OCI-LY3 (cell line): ENCODE results near the gene REXO2.

Experiments used
- H2AFZ ChIP-seq: fragments of 200-600, 300-600 bp; shearing (Covaris generic); 2 replicates; pipeline ENCODE4 v1.6.0; 2014; ENCODE audit warnings: antibody characterized with exemption, low read depth, low read length
- H3K27ac ChIP-seq: fragments of 200-600, 300-600 bp; sonication (generic); 2 replicates; pipeline ENCODE4 v1.5.1; 2014; ENCODE audit warnings: mild to moderate bottlenecking, low read length, moderate library complexity, mixed read lengths
- H3K27me3 ChIP-seq: fragments of 200-600, 300-600 bp; sonication (generic); 2 replicates; pipeline ENCODE4 v1.6.1; 2014; ENCODE audit warnings: low read depth, low read length, mixed read lengths
- H3K36me3 ChIP-seq: fragments of 200-600, 300-600 bp; sonication (generic); replicated peaks from 2 replicates; pipeline ENCODE3; 2014; ENCODE audit warnings: low read depth, low read length, mixed read lengths
- H3K4me1 ChIP-seq: fragments of 300-600, 200-600 bp; sonication (generic); 2 replicates; pipeline ENCODE4 v1.6.1; 2014; ENCODE audit warnings: low read length, mixed read lengths
- H3K4me2 ChIP-seq: fragments of 200-600, 300-600 bp; sonication (generic); 2 replicates; pipeline ENCODE4 v1.6.1; 2014; ENCODE audit warnings: low read length, mixed read lengths
- H3K4me3 ChIP-seq: fragments of 300-600, 200-600 bp; sonication (generic); 2 replicates; pipeline ENCODE4 v1.5.1; 2014; ENCODE audit warnings: antibody characterized with exemption, mild to moderate bottlenecking, low read length, moderate library complexity
- H3K79me2 ChIP-seq: fragments of 300-600, 200-600 bp; shearing (Covaris generic); 2 replicates; pipeline ENCODE4 v1.6.1; 2014; ENCODE audit warnings: mild to moderate bottlenecking, low read length, mixed read lengths
- H3K9ac ChIP-seq: fragments of 300-600, 200-600 bp; shearing (Covaris generic); 2 replicates; pipeline ENCODE4 v1.6.0; 2014; ENCODE audit warnings: mild to moderate bottlenecking, low read length, moderate library complexity
- H3K9me3 ChIP-seq: fragments of 200-600, 300-600 bp; shearing (Covaris generic); 2 replicates; pipeline ENCODE4 v1.6.1; 2014; ENCODE audit warnings: low read length, mixed read lengths; ENCODE audit not compliant: insufficient read depth
- H4K20me1 ChIP-seq: fragments of 200-600, 300-600 bp; sonication (generic); 2 replicates; pipeline ENCODE4 v1.6.1; 2016; ENCODE audit warnings: low read length, mixed read lengths; ENCODE audit not compliant: insufficient read depth
- CTCF ChIP-seq: fragments of 200-600, 300-600 bp; sonication (generic); IDR thresholded peaks from 2 replicates; pipeline ENCODE4 v1.5.1; 2014; ENCODE audit warnings: antibody characterized with exemption, low read length, low read depth
- EZH2phosphoT487 ChIP-seq: fragments of 200-600 bp; shearing (Covaris generic); IDR thresholded peaks from 2 replicates; pipeline ENCODE4 v1.6.1; 2018; ENCODE audit warnings: antibody characterized with exemption, mixed run types, low read depth

Gene REXO2

GRCh38 chr11:114416441-114416961 is 22.8 kb upstream of the REXO2 start:
- no peaks in the 10 kb centered on the region for H4K20me1 ChIP-seq
- TF ChIP-seq CTCF (no peak), EZH2phosphoT487 (no peak)
- H3K36me3 ChIP-seq, result no peaks in the 10 kb centered on the region
- no peaks in the 10 kb centered on the region for H3K4me1 ChIP-seq
- H3K27ac ChIP-seq, result no peak overlapping the region
- no peak overlapping the region for H3K4me2 ChIP-seq
- no peak overlapping the region for H3K9ac ChIP-seq
- no peaks in the 10 kb centered on the region for H3K27me3 ChIP-seq
- H3K9me3 ChIP-seq, result no peaks in the 10 kb centered on the region
- no peak overlapping the region for H3K4me3 ChIP-seq
- H2AFZ ChIP-seq, result no peak overlapping the region
- H3K79me2 ChIP-seq, result no peaks in the 10 kb centered on the region

- 0 out of 2 replicates have a peak, but pooled peaks cover 5% of the 10 kb centered on the region for H3K4me1 ChIP-seq
- H2AFZ ChIP-seq, result no peak overlapping the region
- no peak overlapping the region for H3K27ac ChIP-seq
- H3K9ac ChIP-seq, result no peak overlapping the region
- no peak overlapping the region for H3K4me2 ChIP-seq
- no peaks in the 10 kb centered on the region for H3K9me3 ChIP-seq
- no peaks in the 10 kb centered on the region for H3K27me3 ChIP-seq
- H3K4me3 ChIP-seq, result no peak overlapping the region
- TF ChIP-seq EZH2phosphoT487 (no peak), CTCF (no peak)
- H3K36me3 ChIP-seq, result no peaks in the 10 kb centered on the region
- no peaks in the 10 kb centered on the region for H4K20me1 ChIP-seq
- H3K79me2 ChIP-seq, result no peaks in the 10 kb centered on the region
Observed at GRCh38 chr11:114426280-114426679, 13.0 kb upstream of the REXO2 start.

- no peaks in the 10 kb centered on the region for H3K79me2 ChIP-seq
- no peaks in the 10 kb centered on the region for H4K20me1 ChIP-seq
- no peaks in the 10 kb centered on the region for H3K36me3 ChIP-seq
- TF ChIP-seq CTCF (no peak), EZH2phosphoT487 (no peak)
- H3K4me1 ChIP-seq, result no peaks in the 10 kb centered on the region
- no peak overlapping the region for H3K4me2 ChIP-seq
- no peaks in the 10 kb centered on the region for H3K9me3 ChIP-seq
- H3K27me3 ChIP-seq, result no peaks in the 10 kb centered on the region
- no peak overlapping the region for H2AFZ ChIP-seq
- no peak overlapping the region for H3K27ac ChIP-seq
- H3K4me3 ChIP-seq, result no peak overlapping the region
- H3K9ac ChIP-seq, result no peak overlapping the region
Observed at GRCh38 chr11:114430290-114430689, 9.0 kb upstream of the REXO2 start.

GRCh38 chr11:114432893-114433292 is 6.4 kb upstream of the REXO2 start:
- Histone ChIP-seq H3K4me2 (no peak overlapping the region), H2AFZ (no peak overlapping the region), H3K27ac (no peak overlapping the region), H3K4me3 (no peak overlapping the region), H3K79me2 (no peaks in the 10 kb centered on the region), H3K36me3 (no peaks in the 10 kb centered on the region), H3K27me3 (no peaks in the 10 kb centered on the region), H3K4me1 (no peaks in the 10 kb centered on the region), H3K9ac (no peak overlapping the region), H3K9me3 (no peaks in the 10 kb centered on the region), H4K20me1 (no peaks in the 10 kb centered on the region)
- no peak for TF ChIP-seq EZH2phosphoT487
